ENCODE measurements around the gene GARIN1A.
"Not testable (repeated sequence)": the region's sequence is repeated elsewhere in the genome, so short reads cannot be mapped to it uniquely, and the experiment has no call there.

- TF ChIP-seq CTCF (IDR thresholded peaks at IDR 0.05; ENCODE audit: insufficient read depth, low read depth, low read length); EZH2 (IDR thresholded peaks at IDR 0.05; ENCODE audit: insufficient read depth, low read length): not testable (repeated sequence)
Observed at GRCh38 chr7:128689161-128689935, 17.3 kb downstream of the GARIN1A start.

Measured in astrocyte (in vitro differentiated cells and primary cell).